Measurements from ENCODE around the gene NLGN1.

NLGN1 gene

DNA sequence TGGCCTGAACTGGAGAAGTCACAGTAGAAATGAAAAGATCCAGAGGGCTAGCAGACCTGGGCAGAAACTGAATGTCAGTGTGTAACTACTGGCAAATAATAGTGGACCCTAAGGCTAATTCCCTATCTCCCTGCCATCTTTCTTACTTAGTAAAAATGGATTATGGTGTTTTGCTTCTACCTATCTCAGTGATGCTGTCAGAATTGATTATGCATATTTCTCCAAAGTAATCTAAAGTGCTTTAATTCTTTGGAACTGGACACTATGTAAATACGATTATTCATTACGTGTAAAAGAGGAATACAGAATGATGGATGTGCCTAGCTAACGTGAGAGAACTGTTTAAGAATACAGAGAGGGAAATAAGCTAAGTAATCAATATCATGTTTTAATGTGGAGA lies 651.9 kb downstream of the NLGN1 start:
- Mint-ChIP-seq H3K27ac (no peak overlapping the region), H3K36me3 (ENCODE audit: low read depth) (no peaks in the 10 kb centered on the region), H3K27me3 (ENCODE audit: low read depth) (no peaks in the 10 kb centered on the region), H3K9me3 (peaks cover 10% of the 10 kb centered on the region), H3K4me1 (ENCODE audit: low read depth) (no peaks in the 10 kb centered on the region), H3K4me3 (no peak overlapping the region)

DNA sequence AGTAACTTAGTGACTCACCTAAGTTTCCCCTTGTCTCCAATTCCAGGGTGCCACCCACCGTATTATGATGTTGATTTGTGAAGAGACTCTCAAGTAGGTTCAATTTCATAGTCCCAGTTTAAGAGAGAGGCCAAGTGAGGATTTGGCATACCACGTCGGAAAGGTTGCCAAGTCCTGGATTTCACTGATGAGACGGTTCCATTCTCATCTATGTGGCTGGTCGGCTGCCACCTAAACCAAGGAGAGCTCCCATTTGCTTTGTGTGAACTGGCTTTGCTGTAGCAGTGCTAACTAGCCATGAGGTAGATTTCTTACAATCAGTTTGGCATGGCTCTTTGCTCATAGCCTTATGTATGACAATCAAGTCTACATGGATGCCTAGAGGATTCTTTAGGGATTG lies 653.6 kb downstream of the NLGN1 start:
- Mint-ChIP-seq H3K4me3 (no peak overlapping the region), H3K27me3 (ENCODE audit: low read depth) (no peaks in the 10 kb centered on the region), H3K9me3 (no peaks in the 10 kb centered on the region), H3K36me3 (ENCODE audit: low read depth) (no peaks in the 10 kb centered on the region), H3K4me1 (ENCODE audit: low read depth) (no peaks in the 10 kb centered on the region), H3K27ac (no peak overlapping the region)

DNA sequence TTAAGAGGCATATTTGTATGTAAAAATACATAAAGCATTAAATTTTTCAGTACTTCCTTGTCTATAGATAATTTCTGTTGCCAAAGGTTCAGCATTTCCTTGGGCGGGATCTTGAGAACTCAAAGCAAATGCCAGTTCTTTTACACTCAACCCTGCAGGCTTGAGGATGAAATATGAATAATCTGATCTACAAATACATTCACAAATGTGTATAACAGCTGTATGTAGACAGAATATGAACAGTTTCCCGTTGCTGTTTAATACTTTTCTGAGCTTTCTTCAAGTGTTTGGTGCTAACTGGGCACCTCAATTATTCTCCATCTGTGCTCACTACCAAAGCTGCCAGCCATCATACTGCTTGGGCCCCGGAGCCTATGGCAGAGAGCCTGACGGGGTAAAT lies 661.3 kb downstream of the NLGN1 start:
- Mint-ChIP-seq H3K4me1 (ENCODE audit: low read depth) (no peaks in the 10 kb centered on the region), H3K9me3 (no peaks in the 10 kb centered on the region), H3K27me3 (ENCODE audit: low read depth) (no peaks in the 10 kb centered on the region), H3K4me3 (no peak overlapping the region), H3K36me3 (ENCODE audit: low read depth) (no peaks in the 10 kb centered on the region), H3K27ac (no peak overlapping the region)

DNA sequence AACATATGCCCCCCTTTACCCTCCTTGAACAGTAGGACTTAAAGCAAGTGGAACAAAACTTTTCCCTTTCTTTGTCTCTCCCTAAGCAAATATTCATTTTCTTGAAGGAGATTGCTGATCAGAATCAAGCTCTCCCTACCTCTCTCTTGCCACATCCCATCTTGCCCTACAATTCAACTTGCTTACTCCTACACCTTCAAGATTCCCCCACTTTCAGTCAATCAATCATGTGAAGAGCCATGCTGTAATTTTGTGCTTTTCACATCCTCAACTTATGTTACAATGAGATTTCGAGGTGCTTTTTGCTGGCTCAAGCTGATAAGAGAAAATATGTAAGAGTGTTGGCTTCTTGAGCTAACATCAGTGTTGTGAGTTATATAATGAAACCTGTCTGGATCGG lies 662.9 kb downstream of the NLGN1 start:
- Mint-ChIP-seq H3K4me1 (ENCODE audit: low read depth) (no peaks in the 10 kb centered on the region), H3K9me3 (no peaks in the 10 kb centered on the region), H3K27ac (no peak overlapping the region), H3K27me3 (ENCODE audit: low read depth) (no peaks in the 10 kb centered on the region), H3K36me3 (ENCODE audit: low read depth) (no peaks in the 10 kb centered on the region), H3K4me3 (no peak overlapping the region)

DNA sequence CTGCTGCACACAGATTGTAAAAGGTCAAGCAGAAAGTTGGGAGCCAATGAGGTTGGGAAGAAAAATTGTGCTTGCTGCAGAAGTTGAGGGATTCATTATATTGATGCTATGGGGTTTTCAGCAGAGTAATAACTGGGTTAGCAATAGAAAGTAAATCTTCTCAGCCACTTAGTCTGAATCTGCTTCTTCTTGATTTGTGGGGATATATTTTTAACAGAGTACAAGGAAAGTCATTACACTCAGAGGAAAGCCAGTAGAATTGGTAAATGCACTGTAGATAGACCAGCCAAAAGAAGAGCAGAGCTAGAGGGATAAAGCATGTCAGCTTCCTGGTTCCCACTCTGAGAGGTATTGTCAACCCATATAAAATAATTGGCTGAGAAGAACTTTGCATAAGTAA lies 663.6 kb downstream of the NLGN1 start:
- Mint-ChIP-seq H3K4me1 (ENCODE audit: low read depth) (no peaks in the 10 kb centered on the region), H3K4me3 (no peak overlapping the region), H3K36me3 (ENCODE audit: low read depth) (no peaks in the 10 kb centered on the region), H3K9me3 (no peaks in the 10 kb centered on the region), H3K27me3 (ENCODE audit: low read depth) (no peaks in the 10 kb centered on the region), H3K27ac (no peak overlapping the region)

DNA sequence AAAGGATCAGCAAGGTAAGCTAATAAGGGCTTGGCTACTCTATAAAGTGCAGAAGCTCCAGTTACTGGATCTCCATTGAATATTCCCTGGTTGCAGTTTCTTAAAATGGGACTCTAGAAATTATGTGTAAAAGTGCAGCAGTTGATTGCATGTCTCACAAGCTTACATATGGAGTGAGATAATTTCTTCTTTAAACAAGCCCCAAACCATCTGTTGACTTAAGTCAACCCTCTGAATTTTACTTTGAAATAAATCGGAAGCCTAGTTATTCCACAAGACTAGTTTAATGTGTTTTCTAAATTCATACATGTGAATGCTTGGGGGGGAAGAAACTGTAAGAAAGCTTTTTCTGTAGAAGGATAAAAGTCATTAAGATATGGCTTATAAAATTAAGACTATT lies 664.2 kb downstream of the NLGN1 start:
- Mint-ChIP-seq H3K4me1 (ENCODE audit: low read depth) (no peaks in the 10 kb centered on the region), H3K27me3 (ENCODE audit: low read depth) (no peaks in the 10 kb centered on the region), H3K36me3 (ENCODE audit: low read depth) (no peaks in the 10 kb centered on the region), H3K27ac (no peak overlapping the region), H3K4me3 (no peak overlapping the region), H3K9me3 (no peaks in the 10 kb centered on the region)

DNA sequence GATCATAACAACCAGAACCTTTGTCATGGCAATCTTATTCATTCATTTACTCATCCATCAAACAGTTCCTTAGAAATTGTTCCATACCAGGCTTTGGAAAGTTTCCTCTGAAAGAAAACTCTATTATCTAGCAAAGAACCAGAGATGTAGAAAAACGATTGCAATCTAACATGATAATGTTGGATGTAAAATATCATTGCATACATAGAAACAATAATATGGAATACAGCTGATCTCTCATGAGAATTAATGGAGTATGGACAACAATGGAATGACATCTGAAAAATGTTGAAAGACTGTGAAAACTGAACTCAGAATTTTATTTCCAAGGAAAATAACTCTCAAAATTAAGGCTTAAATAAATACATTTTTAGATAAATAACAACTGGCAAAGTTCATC lies 665.4 kb downstream of the NLGN1 start:
- Mint-ChIP-seq H3K9me3 (no peaks in the 10 kb centered on the region), H3K4me1 (ENCODE audit: low read depth) (no peaks in the 10 kb centered on the region), H3K36me3 (ENCODE audit: low read depth) (no peaks in the 10 kb centered on the region), H3K4me3 (no peak overlapping the region), H3K27ac (no peak overlapping the region), H3K27me3 (ENCODE audit: low read depth) (no peaks in the 10 kb centered on the region)

DNA sequence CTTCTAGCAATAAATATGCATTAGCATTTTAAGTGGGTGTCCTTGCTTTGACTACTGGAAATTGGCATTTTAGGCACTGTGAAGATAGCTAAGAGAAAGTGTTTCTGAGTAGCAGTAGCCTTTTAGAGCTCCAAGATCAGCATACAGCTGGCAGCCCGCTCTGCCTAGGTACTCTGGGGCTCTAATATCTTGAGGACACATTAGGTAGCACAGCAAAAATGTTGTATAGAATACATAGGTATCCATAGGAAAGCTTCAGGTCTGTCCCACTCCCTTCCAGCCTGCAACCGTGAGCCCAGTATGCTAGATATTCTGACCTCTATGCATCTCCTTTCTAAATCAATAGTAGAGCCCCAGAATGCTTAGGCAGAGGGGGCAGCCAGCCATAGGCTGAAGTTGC lies 670.5 kb downstream of the NLGN1 start:
- no peaks in the 10 kb centered on the region for H3K27me3 Mint-ChIP-seq (ENCODE audit: low read depth)
- no peak overlapping the region for H3K27ac Mint-ChIP-seq
- no peak overlapping the region for H3K4me3 Mint-ChIP-seq
- H3K36me3 Mint-ChIP-seq (ENCODE audit: low read depth) = no peaks in the 10 kb centered on the region
- no peaks in the 10 kb centered on the region for H3K9me3 Mint-ChIP-seq
- no peaks in the 10 kb centered on the region for H3K4me1 Mint-ChIP-seq (ENCODE audit: low read depth)

DNA sequence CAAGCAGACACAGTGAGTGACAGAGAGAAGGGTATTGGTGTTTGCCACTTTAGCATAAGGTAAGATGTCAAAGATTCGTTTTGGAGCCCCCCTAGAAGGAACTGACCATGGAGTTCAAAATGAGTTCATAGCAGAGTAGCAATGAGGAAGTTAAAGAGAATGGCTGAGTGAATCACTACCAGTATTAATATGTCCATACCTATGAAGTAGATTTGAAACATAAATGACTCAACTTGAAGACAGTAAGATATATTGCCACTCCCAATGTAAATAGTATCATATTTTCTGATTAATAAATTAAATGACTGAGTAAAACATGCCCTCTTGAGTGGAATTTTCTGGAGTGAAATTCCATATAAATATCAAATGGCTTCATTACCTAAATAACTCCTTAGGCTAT lies 675.1 kb downstream of the NLGN1 start:
- Mint-ChIP-seq H3K4me1 (ENCODE audit: low read depth) (no peaks in the 10 kb centered on the region), H3K27me3 (ENCODE audit: low read depth) (no peaks in the 10 kb centered on the region), H3K4me3 (no peak overlapping the region)

DNA sequence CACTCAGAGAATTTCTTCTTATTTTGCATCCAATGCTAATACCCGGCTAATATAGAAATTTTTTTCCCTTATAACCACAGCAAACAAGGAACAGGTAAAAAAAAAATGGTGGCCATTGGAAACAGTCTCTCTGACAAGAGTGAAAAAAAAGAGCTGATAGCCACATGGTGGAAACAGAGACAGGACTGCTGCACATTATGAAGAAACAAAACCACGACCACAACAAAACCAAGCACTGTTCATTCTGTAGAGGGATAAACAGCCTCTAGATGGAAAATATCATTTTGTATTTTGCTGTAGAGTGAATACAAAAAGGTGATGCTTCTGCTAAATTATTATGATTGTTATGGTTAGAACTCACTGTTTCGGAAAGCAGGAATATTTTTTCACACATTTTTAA lies 686.2 kb downstream of the NLGN1 start:
- Mint-ChIP-seq H3K27ac (no peak overlapping the region), H3K4me1 (ENCODE audit: low read depth) (no peaks in the 10 kb centered on the region), H3K9me3 (no peaks in the 10 kb centered on the region), H3K4me3 (no peak overlapping the region), H3K36me3 (ENCODE audit: low read depth) (no peaks in the 10 kb centered on the region), H3K27me3 (ENCODE audit: low read depth) (no peaks in the 10 kb centered on the region)

More for the DNA sequence above, 675.1 kb downstream of the NLGN1 start:
- H3K36me3 Mint-ChIP-seq (ENCODE audit: low read depth) = no peaks in the 10 kb centered on the region
- H3K27ac Mint-ChIP-seq = no peak overlapping the region
- H3K9me3 Mint-ChIP-seq = no peaks in the 10 kb centered on the region

DNA sequence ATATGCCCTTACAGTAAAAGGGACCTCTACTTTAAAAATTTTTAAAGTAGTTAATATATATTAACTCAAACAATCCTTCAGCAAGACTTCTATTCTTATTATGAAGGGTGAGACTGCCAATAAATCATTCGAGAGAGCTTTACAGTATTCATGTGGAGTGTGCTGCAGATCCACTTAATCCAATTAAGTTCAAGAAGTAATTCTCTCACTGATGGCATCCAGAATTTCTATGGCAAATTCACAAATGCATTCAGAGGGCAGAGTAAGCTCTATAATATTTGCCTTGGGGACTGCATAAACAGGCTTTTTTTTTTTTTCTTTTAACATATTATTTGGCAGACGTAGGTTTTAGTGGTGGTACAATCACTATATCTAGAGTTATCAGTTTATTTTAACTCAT lies 692.0 kb downstream of the NLGN1 start:
- Mint-ChIP-seq H3K27me3 (ENCODE audit: low read depth) (no peaks in the 10 kb centered on the region), H3K36me3 (ENCODE audit: low read depth) (no peaks in the 10 kb centered on the region), H3K27ac (no peak overlapping the region), H3K4me3 (no peak overlapping the region), H3K9me3 (no peaks in the 10 kb centered on the region), H3K4me1 (ENCODE audit: low read depth) (no peaks in the 10 kb centered on the region)

DNA sequence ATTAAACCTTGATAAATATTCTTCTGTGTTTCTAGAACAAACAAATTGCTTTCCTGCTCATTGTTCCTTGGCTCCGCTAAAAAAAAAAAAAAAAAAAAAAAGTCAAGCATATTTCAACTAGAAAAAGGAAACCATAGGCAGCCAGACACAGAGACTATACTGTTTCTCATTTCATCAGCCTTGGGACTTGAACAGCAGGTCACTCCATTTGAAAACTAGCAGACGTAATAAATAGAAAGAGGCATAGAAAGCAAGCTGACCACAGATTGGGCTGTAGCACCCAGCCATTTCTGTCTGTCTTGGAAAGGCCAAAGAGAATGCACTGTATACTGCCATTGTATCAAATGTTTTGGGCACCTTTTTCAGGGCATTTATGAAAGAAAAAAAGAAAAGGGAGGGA lies 697.1 kb downstream of the NLGN1 start:
- no peak overlapping the region for H3K4me3 Mint-ChIP-seq
- no peaks in the 10 kb centered on the region for H3K36me3 Mint-ChIP-seq (ENCODE audit: low read depth)

DNA sequence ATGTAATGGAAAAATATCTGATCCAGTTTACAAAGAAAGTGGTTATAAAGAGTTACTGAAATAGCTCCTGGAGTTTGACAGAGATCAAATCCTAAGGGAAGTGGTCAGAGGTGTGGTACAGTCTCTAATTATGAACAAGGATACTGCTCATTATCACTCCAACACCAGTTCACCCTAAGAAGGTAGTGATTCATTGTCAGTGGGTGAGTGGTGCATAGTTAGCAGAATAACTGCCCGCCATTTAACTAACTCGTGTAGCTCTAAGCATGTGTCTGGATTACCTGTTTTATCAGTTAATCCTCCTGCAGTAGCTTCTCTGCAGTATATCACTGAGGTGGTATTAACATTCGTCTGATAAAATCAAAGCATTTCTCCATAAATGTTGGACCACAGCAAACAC lies 700.1 kb downstream of the NLGN1 start:
- Mint-ChIP-seq H3K9me3 (no peaks in the 10 kb centered on the region), H3K36me3 (ENCODE audit: low read depth) (no peaks in the 10 kb centered on the region), H3K4me1 (ENCODE audit: low read depth) (no peaks in the 10 kb centered on the region), H3K27ac (no peak overlapping the region), H3K27me3 (ENCODE audit: low read depth) (no peaks in the 10 kb centered on the region), H3K4me3 (no peak overlapping the region)

More for the DNA sequence above, 697.1 kb downstream of the NLGN1 start:
- no peaks in the 10 kb centered on the region for H3K4me1 Mint-ChIP-seq (ENCODE audit: low read depth)
- H3K9me3 Mint-ChIP-seq = no peaks in the 10 kb centered on the region
- no peaks in the 10 kb centered on the region for H3K27me3 Mint-ChIP-seq (ENCODE audit: low read depth)
- no peak overlapping the region for H3K27ac Mint-ChIP-seq

DNA sequence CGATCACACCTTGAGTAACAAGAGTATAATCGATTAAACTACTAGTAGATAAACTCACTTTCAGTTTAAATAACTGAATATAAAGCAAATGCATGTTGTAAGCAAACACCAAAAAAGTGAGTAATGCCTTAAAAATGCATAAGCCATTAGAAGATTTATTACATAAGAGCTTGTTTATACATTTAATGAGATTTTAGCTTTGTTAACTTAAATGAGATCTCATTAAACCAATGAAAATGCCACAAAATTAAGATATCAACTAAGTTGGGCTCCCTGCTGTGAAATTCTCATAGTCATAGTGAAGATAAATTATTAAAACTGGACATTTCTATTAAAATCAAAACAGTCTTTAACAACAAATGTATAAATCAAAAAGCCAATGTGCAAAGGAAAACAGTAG lies 701.2 kb downstream of the NLGN1 start:
- H3K27me3 Mint-ChIP-seq (ENCODE audit: low read depth) = no peaks in the 10 kb centered on the region
- H3K27ac Mint-ChIP-seq = no peak overlapping the region
- H3K4me1 Mint-ChIP-seq (ENCODE audit: low read depth) = no peaks in the 10 kb centered on the region
- no peaks in the 10 kb centered on the region for H3K9me3 Mint-ChIP-seq
- H3K36me3 Mint-ChIP-seq (ENCODE audit: low read depth) = no peaks in the 10 kb centered on the region
- H3K4me3 Mint-ChIP-seq = no peak overlapping the region

DNA sequence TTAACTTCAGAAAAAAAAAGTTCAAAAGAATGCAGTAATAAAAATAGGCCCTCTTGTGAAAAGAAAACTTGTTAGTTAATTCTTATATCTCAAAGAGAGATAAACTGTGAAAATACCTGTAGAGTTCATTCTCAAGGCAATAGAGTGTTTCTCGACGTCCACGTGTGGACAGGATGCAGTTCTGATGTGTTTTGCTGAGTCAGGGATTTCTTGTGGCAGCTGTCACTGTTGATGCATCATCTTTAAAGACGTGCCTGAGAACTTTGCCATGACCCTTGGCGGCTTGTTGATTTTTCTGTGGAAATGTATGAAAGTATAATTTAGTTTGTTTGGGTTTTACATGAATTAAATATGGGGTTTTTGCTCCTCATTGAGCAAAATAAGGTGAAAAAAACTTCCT lies 702.2 kb downstream of the NLGN1 start:
- no peak overlapping the region for H3K27ac Mint-ChIP-seq
- H3K9me3 Mint-ChIP-seq = no peaks in the 10 kb centered on the region
- H3K27me3 Mint-ChIP-seq (ENCODE audit: low read depth) = no peaks in the 10 kb centered on the region
- no peaks in the 10 kb centered on the region for H3K4me1 Mint-ChIP-seq (ENCODE audit: low read depth)
- H3K36me3 Mint-ChIP-seq (ENCODE audit: low read depth) = no peaks in the 10 kb centered on the region
- H3K4me3 Mint-ChIP-seq = no peak overlapping the region

DNA sequence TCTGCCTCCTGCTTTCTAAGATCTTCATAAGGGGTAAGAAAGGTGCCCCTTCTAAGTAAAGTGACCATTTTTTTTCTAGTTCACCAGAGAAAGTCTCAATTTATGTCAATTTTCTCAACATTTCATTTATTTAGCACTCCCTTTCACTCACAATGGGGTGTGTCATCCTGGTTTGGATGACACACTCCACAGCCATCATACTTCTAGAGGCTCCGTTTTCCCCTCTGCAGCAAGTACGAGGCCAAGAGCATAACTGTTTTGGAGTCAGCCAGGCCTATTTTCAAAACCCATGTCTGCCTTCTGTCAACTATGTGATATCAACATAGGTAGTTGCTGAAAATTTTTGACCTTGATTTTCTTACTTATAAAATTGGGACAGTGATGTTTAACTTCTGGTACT lies 703.2 kb downstream of the NLGN1 start:
- H3K4me3 Mint-ChIP-seq = no peak overlapping the region
- H3K4me1 Mint-ChIP-seq (ENCODE audit: low read depth) = no peaks in the 10 kb centered on the region
- no peaks in the 10 kb centered on the region for H3K9me3 Mint-ChIP-seq
- H3K36me3 Mint-ChIP-seq (ENCODE audit: low read depth) = no peaks in the 10 kb centered on the region
- no peaks in the 10 kb centered on the region for H3K27me3 Mint-ChIP-seq (ENCODE audit: low read depth)
- no peak overlapping the region for H3K27ac Mint-ChIP-seq

Data from T-helper 1 cell treated with Interleukin-12 subunit alpha and Interleukin-12 subunit beta and Interleukin-4 antibody, amounts not matched to agents 30 μg/mL and 1 μg/mL, for 36 hours (primary cell).